ENCODE measurements around the gene ELOF1. TPM values are rescaled to one million over a fixed set of nuclear protein-coding genes. Genes with fewer than 3 reads are reported as not detected.

Gene ELOF1
- polyA plus RNA-seq, 3 donors: 48.5 to 95.5 (median 77.5) TPM

DNA sequence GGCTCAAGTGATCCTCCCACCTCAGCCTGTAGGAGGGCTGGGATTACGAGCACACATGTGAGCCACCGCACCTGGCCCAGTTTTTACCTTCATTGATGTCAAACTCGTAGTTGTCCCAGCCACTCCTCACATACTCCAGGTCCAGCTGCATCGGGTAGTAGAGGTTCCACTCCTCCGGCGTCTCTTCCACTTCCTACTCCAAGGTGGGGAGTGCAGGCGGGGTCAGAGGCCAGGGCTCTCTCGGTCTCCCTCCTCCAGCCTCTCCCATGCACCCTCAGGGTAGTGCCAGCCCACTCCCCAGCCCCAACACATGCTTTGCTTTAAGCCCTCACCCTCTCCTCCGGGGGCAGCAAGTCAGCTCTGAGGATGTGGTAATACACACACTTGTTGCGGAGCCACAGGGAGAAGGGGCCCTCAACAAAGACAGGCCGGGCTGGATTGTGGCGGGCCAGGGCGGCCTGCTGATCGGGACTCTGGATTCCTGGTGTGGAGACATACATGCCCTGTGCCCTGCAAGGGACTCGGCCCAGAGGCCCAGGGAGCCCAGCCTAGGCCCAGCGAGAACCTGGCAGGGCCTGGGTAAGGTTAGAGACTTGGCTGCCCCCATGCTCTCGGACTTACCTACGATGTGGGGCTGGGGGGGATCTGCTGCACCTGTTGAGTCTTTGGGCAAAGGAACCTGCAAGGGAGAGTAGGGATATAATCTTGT, 51.5 kb downstream of the ELOF1 start:
- no peak for DNase-seq
- no peaks in the 10 kb centered on the region for H3K9me3 ChIP-seq (replicated peaks in 1 of 2; ENCODE audit: control insufficient read depth in 1 of 2, insufficient read depth in 1 of 2, low read length in 2 of 2)
- H3K27me3 ChIP-seq (ENCODE audit: control insufficient read depth in 2 of 2, insufficient read depth in 2 of 2, low read length in 2 of 2): no peaks in the 10 kb centered on the region
- H3K27ac Mint-ChIP-seq: no peak overlapping the region
- no peaks in the 10 kb centered on the region for H4K20me1 ChIP-seq (ENCODE audit: insufficient read depth, low read length)
- H3K4me3 Mint-ChIP-seq: no peak overlapping the region
- H3K79me2 ChIP-seq (ENCODE audit: insufficient read depth, low read length): no peaks in the 10 kb centered on the region
- peaks cover 17 to 22% of the 10 kb centered on the region in 2 donors for H3K4me1 ChIP-seq (ENCODE audit: control insufficient read depth in 1 of 2, insufficient read depth in 2 of 2, low read length in 2 of 2)
- peaks cover 10 to 28% of the 10 kb centered on the region in 2 donors for H3K36me3 Mint-ChIP-seq
- peaks cover 13 to 21% of the 10 kb centered on the region in 2 donors for H3K36me3 ChIP-seq (replicated peaks in 1 of 2; ENCODE audit: control insufficient read depth in 1 of 2, insufficient read depth in 2 of 2, low read length in 2 of 2)
- peaks cover 0 to 1% (median 0%) of the 10 kb centered on the region in 3 donors for H3K27me3 Mint-ChIP-seq (ENCODE audit: low read depth in 3 of 3)
- H3K4me1 Mint-ChIP-seq: peaks cover 21% of the 10 kb centered on the region
- H3K4me3 ChIP-seq (replicated peaks in 1 of 3; ENCODE audit: low read depth in 2 of 3, low read length in 3 of 3): no peak overlapping the region
- intact Hi-C loops (cut with micrococcal nuclease): loop anchor here in 1 of 2 donors (5.0 kb wide), 1 partner anchor 90 kb away; the partner anchor contains the start of gene ZNF627
- 97% methylated on average over 10 of the region's 18 CpGs for WGBS (ENCODE audit: insufficient coverage)
- H3K4me2 ChIP-seq (replicated peaks; ENCODE audit: extremely low read depth, low read length, poor library complexity, severe bottlenecking): no peak overlapping the region
- H2AFZ ChIP-seq (ENCODE audit: insufficient read depth, low read depth, low read length, poor library complexity, severe bottlenecking): no peak overlapping the region
- no peak overlapping the region for H3K9ac ChIP-seq (ENCODE audit: insufficient read depth, low read length, poor library complexity, severe bottlenecking)
- TF ChIP-seq, protein P1, sequence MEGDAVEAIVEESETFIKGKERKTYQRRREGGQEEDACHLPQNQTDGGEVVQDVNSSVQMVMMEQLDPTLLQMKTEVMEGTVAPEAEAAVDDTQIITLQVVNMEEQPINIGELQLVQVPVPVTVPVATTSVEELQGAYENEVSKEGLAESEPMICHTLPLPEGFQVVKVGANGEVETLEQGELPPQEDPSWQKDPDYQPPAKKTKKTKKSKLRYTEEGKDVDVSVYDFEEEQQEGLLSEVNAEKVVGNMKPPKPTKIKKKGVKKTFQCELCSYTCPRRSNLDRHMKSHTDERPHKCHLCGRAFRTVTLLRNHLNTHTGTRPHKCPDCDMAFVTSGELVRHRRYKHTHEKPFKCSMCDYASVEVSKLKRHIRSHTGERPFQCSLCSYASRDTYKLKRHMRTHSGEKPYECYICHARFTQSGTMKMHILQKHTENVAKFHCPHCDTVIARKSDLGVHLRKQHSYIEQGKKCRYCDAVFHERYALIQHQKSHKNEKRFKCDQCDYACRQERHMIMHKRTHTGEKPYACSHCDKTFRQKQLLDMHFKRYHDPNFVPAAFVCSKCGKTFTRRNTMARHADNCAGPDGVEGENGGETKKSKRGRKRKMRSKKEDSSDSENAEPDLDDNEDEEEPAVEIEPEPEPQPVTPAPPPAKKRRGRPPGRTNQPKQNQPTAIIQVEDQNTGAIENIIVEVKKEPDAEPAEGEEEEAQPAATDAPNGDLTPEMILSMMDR (IDR thresholded peaks at IDR 0.05): no peak
- H3K27ac ChIP-seq (ENCODE audit: low read depth in 1 of 2, low read length in 2 of 2): no peak overlapping the region
- H3K9me3 Mint-ChIP-seq: no peaks in the 10 kb centered on the region

DNA sequence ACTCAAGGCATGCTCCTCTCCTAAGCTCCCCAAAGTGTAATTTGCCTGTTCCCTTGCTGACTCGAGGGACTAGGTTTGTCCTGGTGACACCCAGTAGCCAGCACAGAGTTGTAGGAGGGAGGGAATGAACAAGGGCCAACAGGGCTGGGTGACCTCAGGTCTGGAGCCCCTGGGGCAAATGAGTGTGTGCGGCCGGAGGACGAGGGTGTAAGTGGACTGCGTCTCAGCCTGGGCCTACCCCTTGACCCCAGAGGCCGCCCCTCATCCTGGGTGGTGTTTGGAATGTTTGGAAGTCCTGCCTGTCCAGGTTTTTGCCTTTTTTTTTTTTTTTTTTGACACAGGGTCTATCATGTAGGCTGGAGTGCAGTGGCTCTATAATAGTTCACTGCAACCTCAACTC, 52.1 kb downstream of the ELOF1 start:
- intact Hi-C loops (cut with micrococcal nuclease): loop anchor here in 1 of 2 donors (5.0 kb wide), 1 partner anchor 90 kb away; the partner anchor contains the start of gene ZNF627
- no peak for DNase-seq
- Histone ChIP-seq H3K4me2 (replicated peaks; ENCODE audit: extremely low read depth, low read length, poor library complexity, severe bottlenecking) (no peak overlapping the region), H3K9ac (ENCODE audit: insufficient read depth, low read length, poor library complexity, severe bottlenecking) (no peak overlapping the region), H2AFZ (ENCODE audit: insufficient read depth, low read depth, low read length, poor library complexity, severe bottlenecking) (no peak overlapping the region), H3K4me3 (replicated peaks in 1 of 3; ENCODE audit: low read depth in 2 of 3, low read length in 3 of 3) (no peak overlapping the region), H3K4me1 (ENCODE audit: control insufficient read depth in 1 of 2, insufficient read depth in 2 of 2, low read length in 2 of 2) (peaks cover 17 to 22% of the 10 kb centered on the region in 2 donors), H3K27ac (ENCODE audit: low read depth in 1 of 2, low read length in 2 of 2) (no peak overlapping the region), H3K79me2 (ENCODE audit: insufficient read depth, low read length) (no peaks in the 10 kb centered on the region), H3K9me3 (replicated peaks in 1 of 2; ENCODE audit: control insufficient read depth in 1 of 2, insufficient read depth in 1 of 2, low read length in 2 of 2) (no peaks in the 10 kb centered on the region), H3K36me3 (replicated peaks in 1 of 2; ENCODE audit: control insufficient read depth in 1 of 2, insufficient read depth in 2 of 2, low read length in 2 of 2) (peaks cover 8 to 16% of the 10 kb centered on the region in 2 donors), H3K27me3 (ENCODE audit: control insufficient read depth in 2 of 2, insufficient read depth in 2 of 2, low read length in 2 of 2) (no peaks in the 10 kb centered on the region), H4K20me1 (ENCODE audit: insufficient read depth, low read length) (no peaks in the 10 kb centered on the region)
- Mint-ChIP-seq H3K4me3 (peak overlapping the region in 1 of 2 donors; percentile 84), H3K27me3 (ENCODE audit: low read depth in 3 of 3) (peaks cover 0 to 1% (median 0%) of the 10 kb centered on the region in 3 donors), H3K36me3 (peaks cover 10 to 22% of the 10 kb centered on the region in 2 donors), H3K4me1 (peaks cover 21% of the 10 kb centered on the region), H3K27ac (peak overlapping the region in 2 of 7 donors; percentile 20 to 24), H3K9me3 (no peaks in the 10 kb centered on the region)
- TF ChIP-seq, protein P1 (IDR thresholded peaks at IDR 0.05): no peak
- 93% methylated on average over 6 of the region's 6 CpGs for WGBS (ENCODE audit: insufficient coverage)

All from CD14-positive monocyte (primary cell).